AG04449 (cell line): ENCODE measurements around the gene L1CAM.

ENCODE experiments used
- CTCF ChIA-PET: fragments of 350-600 bp; formaldehyde crosslinking; extraction: SDS; loops from one replicate; lab custom pipeline; 2021; ENCODE audit warnings: antibody characterized with exemption; lab: Yijun Ruan, JAX
- POLR2A ChIA-PET: fragments of 400-600, 350-600 bp; formaldehyde crosslinking; extraction: SDS; loops from one replicate; lab custom pipeline; 2020; ENCODE audit warnings: antibody characterized with exemption, inconsistent platforms; lab: Yijun Ruan, JAX
- DNase-seq: peaks from one replicate; pipeline ENCODE4 v3.0.0-alpha.2; 2010; ENCODE audit warnings: low read depth, low spot score
- H3K4me3 ChIP-seq: 2 replicates; pipeline ENCODE4 v1.5.1; 2011; ENCODE audit warnings: low read depth, mild to moderate bottlenecking, control low read depth, low read length
- TF ChIP-seq, protein P1 (sequence below): IDR thresholded peaks from one replicate; pipeline ENCODE4 v1.5.1; 2011; ENCODE audit warnings: mild to moderate bottlenecking, moderate library complexity, low read length, control low read depth, inconsistent platforms; ENCODE audit not compliant: insufficient read depth; ENCODE audit errors: missing control alignments

The L1CAM gene

GRCh38 chrX:153814591-153815315, 71.2 kb downstream of the L1CAM start:
- DNase-seq: no peak
- POLR2A ChIA-PET: no interaction called here
- CTCF ChIA-PET: no interaction called here
- TF ChIP-seq, protein P1, sequence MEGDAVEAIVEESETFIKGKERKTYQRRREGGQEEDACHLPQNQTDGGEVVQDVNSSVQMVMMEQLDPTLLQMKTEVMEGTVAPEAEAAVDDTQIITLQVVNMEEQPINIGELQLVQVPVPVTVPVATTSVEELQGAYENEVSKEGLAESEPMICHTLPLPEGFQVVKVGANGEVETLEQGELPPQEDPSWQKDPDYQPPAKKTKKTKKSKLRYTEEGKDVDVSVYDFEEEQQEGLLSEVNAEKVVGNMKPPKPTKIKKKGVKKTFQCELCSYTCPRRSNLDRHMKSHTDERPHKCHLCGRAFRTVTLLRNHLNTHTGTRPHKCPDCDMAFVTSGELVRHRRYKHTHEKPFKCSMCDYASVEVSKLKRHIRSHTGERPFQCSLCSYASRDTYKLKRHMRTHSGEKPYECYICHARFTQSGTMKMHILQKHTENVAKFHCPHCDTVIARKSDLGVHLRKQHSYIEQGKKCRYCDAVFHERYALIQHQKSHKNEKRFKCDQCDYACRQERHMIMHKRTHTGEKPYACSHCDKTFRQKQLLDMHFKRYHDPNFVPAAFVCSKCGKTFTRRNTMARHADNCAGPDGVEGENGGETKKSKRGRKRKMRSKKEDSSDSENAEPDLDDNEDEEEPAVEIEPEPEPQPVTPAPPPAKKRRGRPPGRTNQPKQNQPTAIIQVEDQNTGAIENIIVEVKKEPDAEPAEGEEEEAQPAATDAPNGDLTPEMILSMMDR: no peak
- no peak overlapping the region for H3K4me3 ChIP-seq

DNA sequence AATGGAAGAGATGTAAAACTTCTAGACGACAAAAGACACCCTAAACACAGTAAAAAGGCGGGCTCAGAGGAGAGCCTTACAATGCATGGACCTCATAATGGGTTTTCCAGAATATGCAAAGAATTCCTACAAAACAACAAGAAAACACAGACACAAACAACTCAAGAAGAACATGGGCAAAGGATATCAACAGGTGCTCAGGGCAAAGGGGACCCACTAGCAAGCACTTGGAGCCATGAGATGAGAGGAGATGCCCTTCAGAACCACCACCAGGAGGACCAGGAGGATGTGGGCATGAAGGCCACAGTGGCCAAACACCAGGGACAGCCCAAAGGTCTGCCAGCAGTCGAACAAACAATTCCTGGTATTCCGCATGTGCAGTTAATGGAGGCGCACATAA, 72.8 kb downstream of the L1CAM start:
- no peak for DNase-seq
- ChIA-PET POLR2A (no interaction called here), CTCF (no interaction called here)
- H3K4me3 ChIP-seq: no peak overlapping the region
- TF ChIP-seq, protein P1: no peak

- POLR2A ChIA-PET: no interaction called here
- TF ChIP-seq, protein P1: no peak
- no peak for DNase-seq
- CTCF ChIA-PET: no interaction called here
- H3K4me3 ChIP-seq: no peak overlapping the region
Measured at GRCh38 chrX:153812220-153812619, 73.8 kb downstream of the L1CAM start.
